HEK293 (cell line): ENCODE measurements around the gene ANKFN1.

ENCODE experiments used
- CTCF ChIA-PET: fragments of 350-600 bp; formaldehyde crosslinking; extraction: SDS; loops from one replicate; lab custom pipeline; 2021; ENCODE audit warnings: antibody characterized with exemption; lab: Yijun Ruan, JAX
- POLR2A ChIA-PET: fragments of 300-600 bp; formaldehyde crosslinking; extraction: SDS; loops from one replicate; lab custom pipeline; 2020; ENCODE audit warnings: antibody characterized with exemption, inconsistent platforms; lab: Yijun Ruan, JAX
- H3K27ac ChIP-seq: fragments of 200-500 bp; sonication (Bioruptor generic); 2 replicates; pipeline ENCODE4 v1.5.1; 2014; ENCODE audit warnings: low read depth, low read length, control low read depth, inconsistent platforms; ENCODE audit errors: extremely low read depth
- H3K36me3 ChIP-seq, 2 experiments: fragments of 200-500 bp in 1 of 2; sonication (Bioruptor generic) in 1 of 2; 1 replicate in 1 of 2; 2 replicates in 1 of 2; pipeline ENCODE4 v1.5.1; 2014 to 2017; ENCODE audit warnings: inconsistent platforms in 2 of 2, low read length in 2 of 2; ENCODE audit not compliant: control insufficient read depth in 2 of 2, insufficient read depth in 1 of 2
- H3K4me1 ChIP-seq: fragments of 200-500 bp; sonication (Bioruptor generic); 2 replicates; pipeline ENCODE4 v1.5.1; 2014; ENCODE audit warnings: mild to moderate bottlenecking, low read length, inconsistent platforms; ENCODE audit not compliant: control insufficient read depth, insufficient read depth
- H3K4me3 ChIP-seq: 2 replicates; pipeline ENCODE4 v1.5.1; 2011; ENCODE audit warnings: low read depth, mild to moderate bottlenecking, control low read depth, low read length, moderate library complexity
- H3K9me3 ChIP-seq: fragments of 200-500 bp; sonication (Bioruptor generic); 2 replicates; pipeline ENCODE4 v1.5.1; 2014; ENCODE audit warnings: low read depth, low read length, inconsistent platforms; ENCODE audit not compliant: control insufficient read depth, insufficient read depth
- GLIS1 ChIP-seq: fragments of 450-650 bp; formaldehyde crosslinking; IDR thresholded peaks from 2 replicates; pipeline ENCODE4 v1.5.1; 2016; ENCODE audit warnings: missing biosample characterization, missing genetic modification characterization
- HOXC10 ChIP-seq: sonication (generic); formaldehyde crosslinking; IDR thresholded peaks from 2 replicates; pipeline ENCODE4 v1.8.1; 2023; ENCODE audit warnings: mild to moderate bottlenecking, missing genetic modification reagents
- OSR2 ChIP-seq: fragments of 450-650 bp; formaldehyde crosslinking; IDR thresholded peaks from 2 replicates; pipeline ENCODE4 v1.5.1; 2016; ENCODE audit warnings: missing biosample characterization, missing genetic modification characterization
- OVOL3 ChIP-seq: fragments of 450-650 bp; formaldehyde crosslinking; IDR thresholded peaks from 2 replicates; pipeline ENCODE4 v1.5.1; 2016; ENCODE audit warnings: missing biosample characterization, missing genetic modification characterization
- SP3 ChIP-seq: fragments of 450-650 bp; formaldehyde crosslinking; IDR thresholded peaks from 2 replicates; pipeline ENCODE4 v1.5.1; 2016; ENCODE audit warnings: missing biosample characterization, missing genetic modification characterization
- TCF7L2 ChIP-seq: IDR thresholded peaks from 2 replicates; pipeline ENCODE4 v1.6.1; 2011; ENCODE audit warnings: low read depth, mild to moderate bottlenecking, inconsistent platforms, low read length, moderate library complexity, borderline replicate concordance
- YY2 ChIP-seq: fragments of 450-650 bp; formaldehyde crosslinking; IDR thresholded peaks from 2 replicates; pipeline ENCODE4 v1.5.1; 2016; ENCODE audit warnings: missing biosample characterization, missing genetic modification characterization
- ZBTB21 ChIP-seq: fragments of 450-650 bp; formaldehyde crosslinking; IDR thresholded peaks from 2 replicates; pipeline ENCODE4 v1.5.1; 2017; ENCODE audit warnings: missing biosample characterization, missing genetic modification characterization
- ZNF302 ChIP-seq: fragments of 450-650 bp; formaldehyde crosslinking; IDR thresholded peaks from 2 replicates; pipeline ENCODE4 v1.5.1; 2016; ENCODE audit warnings: missing biosample characterization, missing genetic modification characterization, low read depth
- ZNF37A ChIP-seq: fragments of 450-650 bp; IDR thresholded peaks from 2 replicates; pipeline ENCODE4 v1.5.1; 2018; ENCODE audit warnings: missing biosample characterization, missing genetic modification characterization
- ZNF394 ChIP-seq: fragments of 450-650 bp; formaldehyde crosslinking; IDR thresholded peaks from 2 replicates; pipeline ENCODE4 v1.5.1; 2016; ENCODE audit warnings: missing biosample characterization, missing genetic modification characterization, mild to moderate bottlenecking, moderate library complexity, borderline replicate concordance
- ZNF514 ChIP-seq: fragments of 450-650 bp; formaldehyde crosslinking; IDR thresholded peaks from 2 replicates; pipeline ENCODE4 v1.5.1; 2016; ENCODE audit warnings: missing biosample characterization, missing genetic modification characterization
- ZNF544 ChIP-seq: fragments of 450-650 bp; formaldehyde crosslinking; IDR thresholded peaks from 2 replicates; pipeline ENCODE4 v1.5.0; 2017; ENCODE audit warnings: missing biosample characterization, missing genetic modification characterization
- ZNF560 ChIP-seq: fragments of 450-650 bp; formaldehyde crosslinking; IDR thresholded peaks from 2 replicates; pipeline ENCODE4 v1.5.1; 2017; ENCODE audit warnings: missing biosample characterization, missing genetic modification characterization, borderline replicate concordance
- TF ChIP-seq, protein P1 (sequence below): fragments of 450-650 bp; formaldehyde crosslinking; IDR thresholded peaks from 2 replicates; pipeline ENCODE4 v1.5.1; 2016; ENCODE audit warnings: missing biosample characterization, missing genetic modification characterization, borderline replicate concordance
- TF ChIP-seq, protein P2 (sequence below): fragments of 450-650 bp; formaldehyde crosslinking; IDR thresholded peaks from 2 replicates; pipeline ENCODE4 v1.5.1; 2016; ENCODE audit warnings: missing biosample characterization, missing genetic modification characterization
- TF ChIP-seq, protein P3 (sequence below): fragments of 450-650 bp; formaldehyde crosslinking; IDR thresholded peaks from 2 replicates; pipeline ENCODE4 v1.5.1; 2016; ENCODE audit warnings: missing biosample characterization, missing genetic modification characterization
- TF ChIP-seq, protein P4 (sequence below): fragments of 450-650 bp; IDR thresholded peaks from 2 replicates; pipeline ENCODE4 v1.5.1; 2018; ENCODE audit warnings: missing biosample characterization, mild to moderate bottlenecking, missing genetic modification characterization
- TF ChIP-seq, protein P5 (sequence below): fragments of 450-650 bp; formaldehyde crosslinking; IDR thresholded peaks from 2 replicates; pipeline ENCODE4 v1.5.1; 2017; ENCODE audit warnings: missing biosample characterization, missing genetic modification characterization
- TF ChIP-seq, protein P6 (sequence below): fragments of 450-650 bp; formaldehyde crosslinking; IDR thresholded peaks from 2 replicates; pipeline ENCODE4 v1.5.1; 2016; ENCODE audit warnings: missing biosample characterization, missing genetic modification characterization

ANKFN1 gene

DNA sequence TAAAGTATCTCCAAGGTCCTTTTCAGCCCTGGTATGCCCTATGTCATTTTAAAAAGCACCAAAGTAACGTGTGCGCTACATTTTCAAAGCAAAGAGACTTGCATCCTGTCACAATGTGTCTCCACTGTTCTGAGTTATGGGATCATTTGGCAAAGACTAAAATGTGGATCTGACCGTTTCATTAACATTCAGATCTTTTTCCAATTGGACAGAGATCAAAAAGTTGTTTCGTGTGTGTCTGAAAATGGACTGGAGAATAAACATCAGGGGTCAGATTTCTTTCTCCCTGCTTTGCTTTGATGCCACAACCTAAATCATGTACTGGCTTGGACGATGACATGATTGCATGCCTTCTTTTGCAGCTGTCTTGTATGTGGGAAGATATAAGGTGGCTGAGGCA is 304.2 kb downstream of the ANKFN1 start:
- H3K27ac ChIP-seq, result no peak overlapping the region
- H3K36me3 ChIP-seq, result no peaks in the 10 kb centered on the region
- no peak overlapping the region for H3K4me3 ChIP-seq
- no peaks in the 10 kb centered on the region for H3K4me1 ChIP-seq
- POLR2A ChIA-PET, result no interaction called here
- CTCF ChIA-PET, result no interaction called here
- no peaks in the 10 kb centered on the region; the same call in 1 of the 2 replicates for H3K9me3 ChIP-seq
- TF ChIP-seq ZNF544 (tag by site-specific recombination) (no peak), GLIS1 (tag by site-specific recombination) (no peak), ZBTB21 (tag by site-specific recombination) (no peak), ZNF37A (tag by site-specific recombination) (no peak), OSR2 (tag by site-specific recombination) (no peak), OVOL3 (tag by site-specific recombination) (no peak), ZNF394 (no peak), HOXC10 (CRISPR knock-in tag) (no peak), YY2 (no peak), SP3 (tag by site-specific recombination) (no peak), ZNF560 (no peak), TCF7L2 (no peak), ZNF514 (no peak), ZNF302 (no peak)
- TF ChIP-seq, protein P1, sequence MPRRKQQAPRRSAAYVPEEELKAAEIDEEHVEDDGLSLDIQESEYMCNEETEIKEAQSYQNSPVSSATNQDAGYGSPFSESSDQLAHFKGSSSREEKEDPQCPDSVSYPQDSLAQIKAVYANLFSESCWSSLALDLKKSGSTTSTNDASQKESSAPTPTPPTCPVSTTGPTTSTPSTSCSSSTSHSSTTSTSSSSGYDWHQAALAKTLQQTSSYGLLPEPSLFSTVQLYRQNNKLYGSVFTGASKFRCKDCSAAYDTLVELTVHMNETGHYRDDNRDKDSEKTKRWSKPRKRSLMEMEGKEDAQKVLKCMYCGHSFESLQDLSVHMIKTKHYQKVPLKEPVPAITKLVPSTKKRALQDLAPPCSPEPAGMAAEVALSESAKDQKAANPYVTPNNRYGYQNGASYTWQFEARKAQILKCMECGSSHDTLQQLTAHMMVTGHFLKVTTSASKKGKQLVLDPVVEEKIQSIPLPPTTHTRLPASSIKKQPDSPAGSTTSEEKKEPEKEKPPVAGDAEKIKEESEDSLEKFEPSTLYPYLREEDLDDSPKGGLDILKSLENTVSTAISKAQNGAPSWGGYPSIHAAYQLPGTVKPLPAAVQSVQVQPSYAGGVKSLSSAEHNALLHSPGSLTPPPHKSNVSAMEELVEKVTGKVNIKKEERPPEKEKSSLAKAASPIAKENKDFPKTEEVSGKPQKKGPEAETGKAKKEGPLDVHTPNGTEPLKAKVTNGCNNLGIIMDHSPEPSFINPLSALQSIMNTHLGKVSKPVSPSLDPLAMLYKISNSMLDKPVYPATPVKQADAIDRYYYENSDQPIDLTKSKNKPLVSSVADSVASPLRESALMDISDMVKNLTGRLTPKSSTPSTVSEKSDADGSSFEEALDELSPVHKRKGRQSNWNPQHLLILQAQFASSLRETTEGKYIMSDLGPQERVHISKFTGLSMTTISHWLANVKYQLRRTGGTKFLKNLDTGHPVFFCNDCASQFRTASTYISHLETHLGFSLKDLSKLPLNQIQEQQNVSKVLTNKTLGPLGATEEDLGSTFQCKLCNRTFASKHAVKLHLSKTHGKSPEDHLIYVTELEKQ (tag by site-specific recombination), result no peak
- TF ChIP-seq, protein P2, sequence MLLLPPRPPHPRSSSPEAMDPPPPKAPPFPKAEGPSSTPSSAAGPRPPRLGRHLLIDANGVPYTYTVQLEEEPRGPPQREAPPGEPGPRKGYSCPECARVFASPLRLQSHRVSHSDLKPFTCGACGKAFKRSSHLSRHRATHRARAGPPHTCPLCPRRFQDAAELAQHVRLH (tag by site-specific recombination), result no peak
- TF ChIP-seq, protein P3, sequence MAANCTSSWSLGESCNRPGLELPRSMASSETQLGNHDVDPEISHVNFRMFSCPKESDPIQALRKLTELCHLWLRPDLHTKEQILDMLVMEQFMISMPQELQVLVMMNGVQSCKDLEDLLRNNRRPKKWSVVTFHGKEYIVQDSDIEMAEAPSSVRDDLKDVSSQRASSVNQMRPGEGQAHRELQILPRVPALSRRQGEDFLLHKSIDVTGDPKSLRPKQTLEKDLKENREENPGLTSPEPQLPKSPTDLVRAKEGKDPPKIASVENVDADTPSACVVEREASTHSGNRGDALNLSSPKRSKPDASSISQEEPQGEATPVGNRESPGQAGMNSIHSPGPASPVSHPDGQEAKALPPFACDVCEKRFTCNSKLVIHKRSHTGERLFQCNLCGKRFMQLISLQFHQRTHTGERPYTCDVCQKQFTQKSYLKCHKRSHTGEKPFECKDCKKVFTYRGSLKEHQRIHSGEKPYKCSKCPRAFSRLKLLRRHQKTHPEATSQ (tag by site-specific recombination), result no peak
- TF ChIP-seq, protein P4, sequence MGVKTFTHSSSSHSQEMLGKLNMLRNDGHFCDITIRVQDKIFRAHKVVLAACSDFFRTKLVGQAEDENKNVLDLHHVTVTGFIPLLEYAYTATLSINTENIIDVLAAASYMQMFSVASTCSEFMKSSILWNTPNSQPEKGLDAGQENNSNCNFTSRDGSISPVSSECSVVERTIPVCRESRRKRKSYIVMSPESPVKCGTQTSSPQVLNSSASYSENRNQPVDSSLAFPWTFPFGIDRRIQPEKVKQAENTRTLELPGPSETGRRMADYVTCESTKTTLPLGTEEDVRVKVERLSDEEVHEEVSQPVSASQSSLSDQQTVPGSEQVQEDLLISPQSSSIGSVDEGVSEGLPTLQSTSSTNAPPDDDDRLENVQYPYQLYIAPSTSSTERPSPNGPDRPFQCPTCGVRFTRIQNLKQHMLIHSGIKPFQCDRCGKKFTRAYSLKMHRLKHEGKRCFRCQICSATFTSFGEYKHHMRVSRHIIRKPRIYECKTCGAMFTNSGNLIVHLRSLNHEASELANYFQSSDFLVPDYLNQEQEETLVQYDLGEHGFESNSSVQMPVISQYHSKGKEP, result no peak
- TF ChIP-seq, protein P5, sequence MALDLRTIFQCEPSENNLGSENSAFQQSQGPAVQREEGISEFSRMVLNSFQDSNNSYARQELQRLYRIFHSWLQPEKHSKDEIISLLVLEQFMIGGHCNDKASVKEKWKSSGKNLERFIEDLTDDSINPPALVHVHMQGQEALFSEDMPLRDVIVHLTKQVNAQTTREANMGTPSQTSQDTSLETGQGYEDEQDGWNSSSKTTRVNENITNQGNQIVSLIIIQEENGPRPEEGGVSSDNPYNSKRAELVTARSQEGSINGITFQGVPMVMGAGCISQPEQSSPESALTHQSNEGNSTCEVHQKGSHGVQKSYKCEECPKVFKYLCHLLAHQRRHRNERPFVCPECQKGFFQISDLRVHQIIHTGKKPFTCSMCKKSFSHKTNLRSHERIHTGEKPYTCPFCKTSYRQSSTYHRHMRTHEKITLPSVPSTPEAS (tag by site-specific recombination), result no peak
- TF ChIP-seq, protein P6, sequence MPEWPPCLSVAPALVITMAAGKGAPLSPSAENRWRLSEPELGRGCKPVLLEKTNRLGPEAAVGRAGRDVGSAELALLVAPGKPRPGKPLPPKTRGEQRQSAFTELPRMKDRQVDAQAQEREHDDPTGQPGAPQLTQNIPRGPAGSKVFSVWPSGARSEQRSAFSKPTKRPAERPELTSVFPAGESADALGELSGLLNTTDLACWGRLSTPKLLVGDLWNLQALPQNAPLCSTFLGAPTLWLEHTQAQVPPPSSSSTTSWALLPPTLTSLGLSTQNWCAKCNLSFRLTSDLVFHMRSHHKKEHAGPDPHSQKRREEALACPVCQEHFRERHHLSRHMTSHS (tag by site-specific recombination), result no peak
